GM12878 (cell line): ENCODE measurements around the gene HOXB13.

ENCODE experiments used
- BCL3 ChIP-seq: IDR thresholded peaks from 2 replicates; pipeline ENCODE4 v1.6.1; 2011; ENCODE audit warnings: borderline replicate concordance, low read depth, mild to moderate bottlenecking, moderate library complexity, low read length; ENCODE audit not compliant: insufficient read depth, poor library complexity, severe bottlenecking
- CBX5 ChIP-seq: sonication (generic); IDR thresholded peaks from 2 replicates; pipeline ENCODE4 v1.6.1; 2016; ENCODE audit warnings: low read depth, moderate library complexity, mild to moderate bottlenecking, inconsistent platforms
- CREB1 ChIP-seq: IDR thresholded peaks from 2 replicates; pipeline ENCODE4 v1.6.1; 2012; ENCODE audit warnings: low read depth, mild to moderate bottlenecking, inconsistent platforms
- POLR2AphosphoS5 ChIP-seq: IDR thresholded peaks from 2 replicates; pipeline ENCODE4 v1.6.1; 2011; ENCODE audit warnings: mild to moderate bottlenecking, low read length, inconsistent platforms
- RAD21 ChIP-seq: IDR thresholded peaks from 2 replicates; pipeline ENCODE4 v1.6.1; 2011; ENCODE audit warnings: mild to moderate bottlenecking, low read depth, low read length, moderate library complexity; ENCODE audit not compliant: insufficient read depth

GRCh38 chr17:48751733-48752398 is 23.3 kb upstream of the HOXB13 start:
- TF ChIP-seq POLR2AphosphoS5 (no peak), CBX5 (no peak), RAD21 (no peak), BCL3 (no peak), CREB1 (no peak)
